ENCODE results near the gene GPC6. TPM values are rescaled to one million over a fixed set of nuclear protein-coding genes. Genes with fewer than 3 reads are reported as not detected.

Gene GPC6
- total RNA-seq, 1 donor from 2014 or later: 16.1 TPM

- Mint-ChIP-seq H3K4me1 (ENCODE audit: unreplicated experiment) (peaks cover 6% of the 10 kb centered on the region), H3K4me3 (ENCODE audit: unreplicated experiment) (no peak overlapping the region), H3K9me3 (ENCODE audit: unreplicated experiment) (no peaks in the 10 kb centered on the region), H3K27me3 (ENCODE audit: unreplicated experiment) (no peaks in the 10 kb centered on the region), H3K36me3 (ENCODE audit: low read depth, unreplicated experiment) (no peaks in the 10 kb centered on the region), H3K27ac (ENCODE audit: unreplicated experiment) (no peak overlapping the region)
- DNase-seq (ENCODE audit: low spot score): no peak
- no peak for TF ChIP-seq CTCF (IDR thresholded peaks at IDR 0.05; ENCODE audit: unreplicated experiment)
Measured at GRCh38 chr13:93744033-93744432, 517.4 kb downstream of the GPC6 start.

GRCh38 chr13:93744886-93745285, 518.3 kb downstream of the GPC6 start:
- no peak for TF ChIP-seq CTCF (IDR thresholded peaks at IDR 0.05; ENCODE audit: unreplicated experiment)
- Mint-ChIP-seq H3K9me3 (ENCODE audit: unreplicated experiment) (no peaks in the 10 kb centered on the region), H3K36me3 (ENCODE audit: low read depth, unreplicated experiment) (no peaks in the 10 kb centered on the region), H3K4me1 (ENCODE audit: unreplicated experiment) (peaks cover 6% of the 10 kb centered on the region), H3K27ac (ENCODE audit: unreplicated experiment) (no peak overlapping the region), H3K4me3 (ENCODE audit: unreplicated experiment) (no peak overlapping the region), H3K27me3 (ENCODE audit: unreplicated experiment) (no peaks in the 10 kb centered on the region)
- DNase-seq (ENCODE audit: low spot score): no peak

- no peak for TF ChIP-seq CTCF (IDR thresholded peaks at IDR 0.05; ENCODE audit: unreplicated experiment)
- Mint-ChIP-seq H3K27me3 (ENCODE audit: unreplicated experiment) (no peaks in the 10 kb centered on the region), H3K9me3 (ENCODE audit: unreplicated experiment) (no peaks in the 10 kb centered on the region), H3K4me3 (ENCODE audit: unreplicated experiment) (no peak overlapping the region), H3K27ac (ENCODE audit: unreplicated experiment) (no peak overlapping the region), H3K36me3 (ENCODE audit: low read depth, unreplicated experiment) (no peaks in the 10 kb centered on the region), H3K4me1 (ENCODE audit: unreplicated experiment) (peaks cover 6% of the 10 kb centered on the region)
- DNase-seq (ENCODE audit: low spot score): no peak
Measured at GRCh38 chr13:93745884-93746283, 519.3 kb downstream of the GPC6 start.

GRCh38 chr13:93746589-93746988, 520.0 kb downstream of the GPC6 start:
- Mint-ChIP-seq H3K27me3 (ENCODE audit: unreplicated experiment) (no peaks in the 10 kb centered on the region), H3K36me3 (ENCODE audit: low read depth, unreplicated experiment) (no peaks in the 10 kb centered on the region), H3K27ac (ENCODE audit: unreplicated experiment) (no peak overlapping the region), H3K4me3 (ENCODE audit: unreplicated experiment) (no peak overlapping the region), H3K9me3 (ENCODE audit: unreplicated experiment) (no peaks in the 10 kb centered on the region), H3K4me1 (ENCODE audit: unreplicated experiment) (peaks cover 6% of the 10 kb centered on the region)
- TF ChIP-seq CTCF (IDR thresholded peaks at IDR 0.05; ENCODE audit: unreplicated experiment): no peak
- no peak for DNase-seq (ENCODE audit: low spot score)

GRCh38 chr13:93750676-93751075, 524.1 kb downstream of the GPC6 start:
- TF ChIP-seq CTCF (IDR thresholded peaks at IDR 0.05; ENCODE audit: unreplicated experiment): no peak
- Mint-ChIP-seq H3K36me3 (ENCODE audit: low read depth, unreplicated experiment) (no peaks in the 10 kb centered on the region), H3K27me3 (ENCODE audit: unreplicated experiment) (no peaks in the 10 kb centered on the region), H3K4me1 (ENCODE audit: unreplicated experiment) (no peaks in the 10 kb centered on the region), H3K27ac (ENCODE audit: unreplicated experiment) (no peak overlapping the region), H3K4me3 (ENCODE audit: unreplicated experiment) (no peak overlapping the region), H3K9me3 (ENCODE audit: unreplicated experiment) (no peaks in the 10 kb centered on the region)
- no peak for DNase-seq (ENCODE audit: low spot score)

All from endothelial cell (in vitro differentiated cells).